Hematopoietic multipotent progenitor cell treated with erythropoietin and hydrocortisone succinate and interleukin-3 and kit ligand, for 15 days (in vitro differentiated cells): ENCODE results near the gene CTCFL.

Experiments used
- DNase-seq: peaks from one replicate; pipeline ENCODE4 v3.0.0-alpha.2; 2015; ENCODE audit warnings: low spot score

CTCFL gene

GRCh38 chr20:57559658-57560553 lies 35.0 kb upstream of the CTCFL start:
- no peak for DNase-seq

- DNase-seq, result no peak
These were observed 34.3 kb upstream of the CTCFL start for GRCh38 chr20:57559289-57559634.

GRCh38 chr20:57558614-57559288 lies 33.8 kb upstream of the CTCFL start:
- DNase-seq, result no peak

GRCh38 chr20:57557926-57558613 lies 33.1 kb upstream of the CTCFL start:
- no peak for DNase-seq

GRCh38 chr20:57556980-57557274 lies 32.0 kb upstream of the CTCFL start:
- DNase-seq, result no peak

GRCh38 chr20:57555457-57556184 lies 30.7 kb upstream of the CTCFL start:
- no peak for DNase-seq

GRCh38 chr20:57553376-57554018 lies 28.6 kb upstream of the CTCFL start:
- DNase-seq, result no peak

GRCh38 chr20:57552471-57552870 lies 27.5 kb upstream of the CTCFL start:
- DNase-seq, result no peak

GRCh38 chr20:57548177-57549058 lies 23.5 kb upstream of the CTCFL start:
- no peak for DNase-seq

GRCh38 chr20:57546956-57547649 lies 22.2 kb upstream of the CTCFL start:
- no peak for DNase-seq

- no peak for DNase-seq
These were observed 21.2 kb upstream of the CTCFL start for GRCh38 chr20:57545927-57546662.

GRCh38 chr20:57544838-57545564 lies 20.1 kb upstream of the CTCFL start:
- no peak for DNase-seq

GRCh38 chr20:57543754-57544153 lies 18.8 kb upstream of the CTCFL start:
- DNase-seq, result no peak

- no peak for DNase-seq
These were observed 16.1 kb upstream of the CTCFL start for GRCh38 chr20:57540890-57541580.

GRCh38 chr20:57539889-57540288 lies 14.9 kb upstream of the CTCFL start:
- no peak for DNase-seq

GRCh38 chr20:57537822-57538221 lies 12.9 kb upstream of the CTCFL start:
- DNase-seq, result no peak

- no peak for DNase-seq
These were observed 12.1 kb upstream of the CTCFL start for GRCh38 chr20:57536771-57537724.
